HG03432 (cell line): ENCODE results near the gene MAP4.

Experiments used
- ATAC-seq: cut with Tn5 transposase; IDR thresholded peaks from one replicate; pipeline ENCODE4 v1.9.1; 2021; ENCODE audit warnings: mild to moderate bottlenecking, moderate library complexity; ENCODE audit not compliant: unreplicated experiment

Gene MAP4

DNA sequence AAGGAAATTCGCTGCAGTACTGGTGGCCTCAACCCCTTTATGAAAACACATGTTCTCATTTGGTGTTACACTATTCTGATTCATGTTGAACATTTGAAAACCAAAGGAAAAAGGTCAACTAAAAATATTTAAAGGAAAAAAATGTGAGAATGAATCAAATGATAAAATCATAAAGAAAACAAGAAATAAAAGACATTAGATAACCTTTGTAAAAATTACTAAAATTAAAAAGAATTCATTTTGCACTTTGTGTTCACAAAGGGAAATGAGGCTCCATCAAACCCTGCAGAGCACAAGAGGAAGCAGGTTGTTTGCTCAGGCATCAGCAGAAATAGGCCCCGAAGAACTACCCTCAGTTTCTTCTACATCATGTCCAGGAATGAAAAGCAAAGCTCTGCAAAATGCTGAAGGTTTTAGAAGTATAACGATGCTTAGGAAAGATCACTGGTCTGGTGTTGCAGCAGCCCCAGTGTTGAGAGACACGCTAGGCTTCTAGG, 41.2 kb downstream of the MAP4 start:
- no peak for ATAC-seq

DNA sequence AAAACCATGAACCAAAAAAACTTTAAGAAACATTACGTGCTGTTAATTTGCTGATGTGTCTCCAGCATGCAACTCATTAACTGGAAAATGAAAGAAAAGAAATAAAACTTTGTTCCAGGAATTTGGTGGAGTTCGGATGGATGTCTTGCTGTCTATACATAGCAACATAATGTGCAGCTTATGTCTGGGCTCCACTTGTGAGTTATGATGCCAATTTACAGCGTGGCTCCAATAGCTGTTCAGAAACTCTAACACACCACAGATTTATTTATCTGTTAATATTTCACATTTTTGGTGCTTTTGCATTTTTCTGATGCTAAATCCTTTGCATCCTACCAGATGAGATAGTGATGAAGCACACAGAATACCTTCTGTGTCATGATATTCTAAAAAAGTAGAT, 45.1 kb downstream of the MAP4 start:
- no peak for ATAC-seq

DNA sequence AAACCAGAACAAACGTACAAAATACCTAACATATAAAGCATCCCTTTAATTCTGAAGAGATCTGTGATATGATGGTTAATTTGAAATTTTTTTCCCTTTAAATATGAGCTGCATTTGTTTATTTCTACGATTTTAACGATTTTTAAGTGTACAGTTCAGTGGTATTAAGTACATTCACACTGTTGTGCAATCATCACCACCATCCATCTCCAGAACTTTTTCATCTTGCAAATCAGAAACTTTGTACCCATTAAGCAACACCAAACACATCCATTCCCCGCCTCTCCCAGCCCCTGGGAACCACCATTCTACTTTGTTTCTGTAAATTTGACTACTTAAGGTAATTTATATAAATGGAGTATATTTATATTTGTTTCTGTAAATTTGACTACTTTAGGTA, 51.5 kb downstream of the MAP4 start:
- ATAC-seq: no peak

DNA sequence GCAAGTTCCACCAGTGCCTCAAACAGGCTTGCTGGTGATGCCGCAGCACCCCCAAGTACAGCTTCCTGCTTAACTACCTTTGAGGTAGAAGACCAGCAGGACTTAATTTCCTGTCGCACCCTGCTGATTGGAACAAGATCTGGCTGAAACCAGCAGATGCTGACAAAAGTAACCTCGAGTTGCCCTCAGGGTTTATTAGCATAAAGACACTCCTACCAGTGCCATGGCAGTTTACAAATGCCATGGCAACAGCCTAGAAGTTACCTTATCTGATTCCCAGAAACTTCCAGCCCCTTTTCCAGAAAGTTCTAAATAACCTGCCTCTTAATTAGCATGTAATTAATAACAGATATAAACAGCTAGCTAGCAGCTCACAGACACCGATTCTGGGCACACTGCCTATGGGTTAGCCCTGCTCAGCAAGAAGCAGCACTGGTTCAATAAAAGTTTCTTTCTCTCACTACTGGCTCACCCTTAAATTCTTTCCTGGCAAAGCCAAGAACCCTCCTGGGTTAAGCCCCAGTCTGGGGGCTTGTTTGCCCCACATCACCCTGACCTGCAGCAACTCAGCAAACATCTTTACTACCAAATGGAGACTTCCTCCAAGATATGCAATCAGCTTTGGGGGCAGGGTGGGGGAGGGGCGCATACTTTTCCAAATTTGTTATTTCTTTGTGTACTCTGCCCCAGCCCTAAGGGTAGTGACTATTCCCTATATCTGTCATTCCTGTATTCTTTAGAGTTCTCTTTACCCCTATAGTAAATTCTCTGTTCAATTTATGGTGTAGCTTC, 54.2 kb downstream of the MAP4 start:
- no peak for ATAC-seq

DNA sequence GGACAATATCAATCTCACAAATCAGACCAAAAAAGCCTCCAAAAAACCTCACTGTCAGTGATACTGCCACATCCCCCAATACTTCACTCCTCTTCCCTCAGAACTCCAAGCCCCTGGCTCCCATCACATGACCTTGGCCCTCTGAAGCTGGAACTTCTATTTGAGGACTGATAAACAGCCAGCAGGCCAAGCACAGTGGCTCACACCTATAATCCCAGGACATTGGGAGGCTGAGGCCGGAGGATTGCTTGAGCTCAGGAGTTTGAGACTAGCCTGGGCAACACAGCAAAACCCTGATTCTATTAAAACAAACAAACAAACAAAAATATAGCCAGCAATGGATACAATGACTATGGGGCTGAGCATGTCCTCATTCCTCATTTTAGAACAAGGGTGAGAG, 55.2 kb downstream of the MAP4 start:
- no peak for ATAC-seq

DNA sequence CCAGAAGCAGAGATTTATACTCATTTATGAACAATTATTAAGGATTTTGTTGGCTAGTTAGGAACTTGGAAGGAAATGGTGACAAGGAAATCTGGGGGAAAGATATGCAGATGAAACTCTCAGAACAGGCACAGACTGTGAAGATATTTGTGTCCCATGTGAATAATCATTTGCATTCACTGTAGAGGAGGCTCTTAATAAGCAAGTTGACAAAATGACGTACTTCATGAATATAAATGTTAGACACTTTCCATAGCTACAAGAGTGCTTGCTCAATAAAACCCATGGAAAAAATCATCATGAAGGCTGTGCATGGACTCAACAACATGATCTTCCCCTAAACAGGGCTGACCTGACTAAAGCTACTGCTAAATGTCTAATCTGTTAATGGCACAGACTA, 59.7 kb downstream of the MAP4 start:
- ATAC-seq: no peak

DNA sequence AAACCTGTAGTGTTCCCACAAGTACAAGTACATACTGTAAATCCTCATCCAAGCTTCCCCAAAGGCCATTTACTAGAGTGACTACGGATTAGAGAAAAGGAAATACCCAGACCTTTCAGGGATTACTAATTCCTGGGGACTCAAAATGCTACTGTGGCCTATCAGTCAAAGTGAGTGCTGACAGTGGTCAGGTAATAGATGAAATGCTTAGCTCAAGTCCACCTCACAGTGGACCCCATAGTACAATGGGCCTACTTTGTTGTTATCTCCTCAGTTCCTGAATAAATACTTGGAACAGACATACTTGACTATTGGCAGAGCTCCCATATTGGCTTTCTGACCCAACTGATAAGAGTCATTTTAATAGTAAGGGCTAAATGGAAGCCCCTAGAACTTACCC, 61.6 kb downstream of the MAP4 start:
- no peak for ATAC-seq

DNA sequence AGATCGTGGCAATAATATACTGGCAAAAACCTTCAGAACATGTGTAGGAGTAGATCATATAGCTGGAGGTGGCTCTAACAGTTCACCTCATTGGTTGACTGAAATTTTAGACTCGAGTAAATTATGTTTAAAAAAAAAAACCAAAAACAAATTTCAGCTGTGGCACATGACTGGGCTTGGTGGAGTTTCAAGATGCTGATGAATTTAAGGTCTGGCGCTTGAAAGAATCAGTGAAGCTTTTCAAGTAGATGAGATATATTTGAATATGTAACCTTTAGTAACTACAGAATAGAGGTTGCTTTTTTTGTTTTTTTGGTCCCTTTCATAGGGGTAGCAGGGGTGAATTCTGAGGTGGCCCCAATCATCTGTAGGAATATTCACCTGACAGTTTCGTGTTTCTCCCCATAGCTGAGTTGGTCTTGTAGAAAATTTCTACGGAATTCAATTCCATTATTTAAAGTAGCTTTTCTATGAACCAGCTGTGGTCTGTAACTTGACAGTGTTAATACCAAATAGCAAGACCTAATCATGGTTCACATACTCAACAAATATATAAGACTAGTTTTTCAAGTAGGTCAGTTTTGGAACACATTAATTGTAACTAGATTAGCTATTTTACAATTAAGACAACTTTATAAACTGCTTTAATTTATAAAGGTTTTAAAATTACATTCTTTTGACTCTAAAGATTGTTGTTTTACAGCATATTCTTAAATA, 65.6 kb downstream of the MAP4 start:
- ATAC-seq: no peak

DNA sequence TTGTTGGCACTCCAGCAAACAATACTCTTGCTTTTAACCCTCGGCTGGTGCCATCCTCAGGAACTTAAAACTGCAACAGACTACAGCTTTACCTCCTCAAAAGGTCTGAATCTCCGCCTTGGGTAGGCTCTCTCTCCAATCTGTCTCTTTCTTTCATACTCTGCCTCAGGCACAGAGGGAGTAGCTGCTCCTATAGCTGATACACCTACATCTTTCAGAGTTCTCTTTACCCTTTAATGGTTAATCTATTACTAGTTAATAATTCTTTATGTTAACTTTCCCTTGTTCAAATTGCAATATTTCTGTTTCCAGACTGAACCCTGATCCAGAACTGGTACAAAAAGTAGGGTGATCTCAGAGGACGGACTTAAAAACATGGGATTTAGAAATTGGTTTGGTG, 66.2 kb downstream of the MAP4 start:
- ATAC-seq: no peak

DNA sequence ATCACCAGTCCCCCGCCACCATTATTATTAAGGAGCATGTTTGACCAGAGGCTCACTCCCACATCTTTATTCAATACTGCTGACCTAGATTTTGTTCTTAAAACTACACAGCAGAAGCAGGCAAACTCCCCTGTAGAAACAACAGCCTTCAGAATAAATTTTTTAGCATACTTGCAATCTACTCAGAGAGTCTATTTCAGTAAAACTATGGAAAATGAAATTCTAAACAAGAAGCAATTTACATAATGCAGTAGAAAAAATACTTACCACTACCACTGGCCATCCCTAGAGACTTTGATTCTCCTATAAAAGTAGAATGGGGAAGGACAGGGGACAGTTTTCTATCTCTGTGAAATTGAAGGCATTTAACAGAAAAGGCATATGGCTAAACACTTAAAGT, 76.0 kb downstream of the MAP4 start:
- no peak for ATAC-seq

DNA sequence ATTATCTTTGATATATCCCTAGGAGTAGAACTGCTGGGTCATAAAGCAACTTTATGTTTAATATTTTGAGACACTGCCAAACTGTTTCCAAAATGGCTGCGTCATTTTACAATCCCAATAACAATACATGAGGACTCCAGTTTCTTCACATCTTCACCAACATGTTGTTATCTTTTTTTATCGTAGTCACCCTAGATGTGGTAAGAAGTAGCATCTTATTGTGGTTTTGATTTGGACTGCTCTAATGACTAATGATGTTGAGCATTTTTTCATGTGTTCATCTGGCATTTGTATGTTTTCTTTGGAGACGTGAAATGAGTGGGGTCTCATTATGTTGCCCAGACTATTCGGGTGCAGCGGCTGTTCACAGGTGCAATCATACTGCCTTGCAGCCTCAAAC, 83.8 kb downstream of the MAP4 start:
- no peak for ATAC-seq

DNA sequence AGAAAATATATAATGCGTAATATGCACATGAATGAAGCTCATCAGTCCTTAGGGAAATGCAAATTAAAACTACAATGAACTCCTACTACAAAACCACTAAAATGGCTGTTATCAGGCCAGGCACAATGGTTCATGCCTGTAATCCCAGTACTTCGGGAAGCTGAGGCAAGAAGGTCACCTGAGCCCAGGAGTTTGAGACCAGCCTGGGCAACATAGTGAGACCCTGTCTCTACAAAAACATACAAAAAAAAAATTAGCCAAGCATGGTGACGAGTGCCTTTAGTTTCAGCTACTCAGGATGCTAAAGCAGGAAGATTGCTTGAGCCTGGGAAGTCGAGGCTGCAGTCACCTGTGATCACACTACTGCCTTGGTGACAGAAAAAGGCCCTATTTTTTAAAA, 85.2 kb downstream of the MAP4 start:
- no peak for ATAC-seq

DNA sequence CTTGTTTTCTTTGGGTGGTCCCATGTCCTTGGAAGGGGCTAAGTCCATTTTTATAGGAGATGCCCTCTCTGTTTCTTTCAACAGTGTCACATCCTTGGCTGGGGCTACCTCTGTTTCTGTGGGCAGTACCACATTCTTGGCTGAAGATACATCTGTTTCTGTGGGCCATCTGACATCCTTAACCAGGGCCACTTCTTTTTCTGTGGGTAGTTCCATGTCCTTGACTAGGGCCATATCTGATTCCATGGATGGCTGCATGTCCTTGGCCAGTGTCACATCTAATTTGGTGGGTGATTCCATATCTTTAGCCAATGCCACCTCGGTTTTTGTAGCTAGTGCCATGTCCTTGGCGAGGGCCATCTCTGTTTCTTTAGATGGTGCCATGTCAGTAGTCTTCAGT, 99.5 kb downstream of the MAP4 start:
- no peak for ATAC-seq

DNA sequence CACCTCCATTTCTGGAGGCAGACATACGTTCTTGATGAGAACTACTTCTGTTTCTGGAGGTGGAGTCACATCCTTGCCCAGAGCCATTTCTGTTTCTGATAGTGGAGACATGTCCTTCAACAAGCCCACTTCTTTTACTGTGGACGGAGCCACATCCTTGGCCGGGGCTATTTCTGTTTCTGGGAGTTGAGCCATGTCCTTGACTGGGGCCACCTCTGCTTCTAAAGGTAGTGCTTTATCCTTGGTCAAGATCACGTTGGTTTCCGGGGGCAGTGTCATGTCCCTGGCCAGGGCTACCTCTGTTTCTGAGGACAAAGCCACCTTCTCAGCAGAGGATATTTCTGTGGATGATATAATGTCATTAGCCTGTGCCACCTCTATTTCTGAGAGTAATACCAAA, 100.0 kb downstream of the MAP4 start:
- ATAC-seq: no peak

DNA sequence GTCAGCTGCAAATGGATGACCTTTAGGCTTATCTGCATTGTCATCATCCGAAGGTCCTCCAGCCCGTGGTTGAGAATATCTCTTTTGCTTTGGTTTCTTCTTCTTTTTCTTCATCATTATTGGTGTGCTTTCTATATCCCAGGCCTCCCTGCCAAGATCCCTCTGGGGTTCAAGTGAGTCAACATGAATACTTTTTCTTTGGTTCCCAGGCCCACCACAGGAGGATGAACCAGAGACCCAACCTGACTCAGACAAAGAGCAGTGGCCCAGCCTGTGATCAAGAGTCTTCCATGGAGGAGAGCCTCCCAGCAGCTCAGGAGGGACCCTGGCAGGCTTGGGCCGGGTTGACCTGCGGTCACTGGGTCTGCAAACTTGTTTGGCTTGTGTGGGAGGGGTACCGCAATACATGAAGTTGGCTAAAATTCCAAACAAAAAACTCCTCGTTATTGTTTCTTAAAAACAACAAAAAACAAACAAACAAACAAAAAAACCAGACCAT, 104.2 kb downstream of the MAP4 start:
- ATAC-seq: no peak

DNA sequence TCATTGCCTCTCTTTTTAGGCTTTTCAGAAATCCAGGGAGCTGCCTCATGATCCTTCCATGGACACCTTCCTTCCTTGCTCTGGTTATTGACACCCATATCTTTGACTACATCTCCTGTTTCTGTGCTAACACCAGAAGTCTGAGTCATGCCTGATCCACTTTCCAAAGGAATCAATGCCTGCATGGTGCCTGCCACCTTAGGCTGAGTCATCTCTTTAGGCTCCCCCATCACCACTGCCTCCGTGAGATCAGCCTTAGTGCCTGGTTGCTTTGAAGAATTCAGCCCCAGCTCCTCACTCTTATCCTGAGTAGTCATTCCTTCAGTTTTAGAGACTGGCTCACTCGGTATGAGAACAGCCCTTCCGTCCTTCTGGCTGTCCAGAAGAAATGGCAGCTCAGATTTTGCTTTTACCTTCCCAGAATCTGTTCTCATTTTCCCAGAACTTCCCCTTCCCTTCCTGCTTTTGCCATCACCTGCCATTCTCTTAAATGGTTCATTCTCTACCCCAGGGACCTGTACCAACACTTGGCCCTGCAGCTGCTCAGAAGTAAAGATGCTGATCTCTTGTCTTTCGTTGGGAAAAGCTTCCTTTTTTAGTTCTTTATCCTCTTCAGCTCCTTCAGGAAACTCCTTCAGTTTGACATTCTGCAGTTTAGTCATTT, 105.3 kb downstream of the MAP4 start:
- no peak for ATAC-seq

DNA sequence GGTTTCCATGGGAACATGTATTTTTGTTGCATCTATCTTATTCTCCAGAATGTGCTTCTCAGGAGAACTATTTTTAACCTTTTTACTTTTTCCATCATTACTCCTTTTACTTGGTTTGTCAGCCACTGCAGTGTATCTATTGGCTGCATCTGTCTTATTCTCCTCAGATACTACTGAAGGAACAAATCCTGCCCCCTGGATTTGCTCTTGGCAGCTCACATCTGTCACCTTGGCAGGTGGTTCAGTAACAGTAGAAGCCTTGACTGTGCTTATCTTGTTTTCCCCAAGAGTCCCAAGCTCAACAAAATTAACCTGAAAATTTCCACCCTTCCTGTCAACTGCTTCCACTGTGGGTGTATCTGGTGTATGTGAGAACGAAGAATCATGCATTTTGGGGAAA, 106.0 kb downstream of the MAP4 start:
- ATAC-seq: no peak

DNA sequence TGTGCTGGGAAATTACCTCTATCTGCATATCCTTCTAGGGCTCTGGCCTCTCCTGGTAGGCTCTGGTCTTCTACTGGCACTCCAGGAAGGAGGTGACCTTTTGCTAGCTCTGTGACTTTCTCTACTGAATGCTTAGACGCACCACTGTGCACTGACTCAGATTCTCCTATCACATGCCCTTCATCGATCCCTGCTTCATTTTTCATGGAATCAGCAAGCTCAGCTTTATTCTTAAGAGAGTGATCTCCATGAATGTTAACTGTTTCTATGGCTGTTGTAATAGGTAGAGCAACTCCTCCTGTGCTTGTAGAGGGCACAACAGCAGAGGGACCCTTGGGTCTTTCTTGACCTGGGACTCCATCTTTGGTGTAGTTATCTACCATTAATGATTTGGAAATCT, 106.6 kb downstream of the MAP4 start:
- no peak for ATAC-seq

DNA sequence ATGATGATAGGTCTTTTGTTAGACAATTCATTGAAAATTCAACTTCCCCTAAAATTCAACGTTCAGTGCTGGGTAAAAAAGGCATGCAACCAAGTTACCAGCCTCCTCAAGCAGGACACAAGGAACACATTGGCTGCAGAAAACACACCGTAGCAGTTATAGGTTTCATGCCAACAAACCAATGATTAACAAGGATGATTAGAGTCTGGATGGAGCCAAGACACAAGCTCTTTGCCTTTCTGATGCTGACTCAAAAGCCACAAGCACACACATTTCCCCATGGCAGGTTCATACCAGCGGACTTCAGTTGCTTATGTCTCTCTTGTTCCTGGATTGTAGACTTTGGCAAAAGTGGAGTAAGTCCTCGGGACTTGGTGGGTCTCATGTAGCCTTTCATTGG, 107.5 kb downstream of the MAP4 start:
- no peak for ATAC-seq

DNA sequence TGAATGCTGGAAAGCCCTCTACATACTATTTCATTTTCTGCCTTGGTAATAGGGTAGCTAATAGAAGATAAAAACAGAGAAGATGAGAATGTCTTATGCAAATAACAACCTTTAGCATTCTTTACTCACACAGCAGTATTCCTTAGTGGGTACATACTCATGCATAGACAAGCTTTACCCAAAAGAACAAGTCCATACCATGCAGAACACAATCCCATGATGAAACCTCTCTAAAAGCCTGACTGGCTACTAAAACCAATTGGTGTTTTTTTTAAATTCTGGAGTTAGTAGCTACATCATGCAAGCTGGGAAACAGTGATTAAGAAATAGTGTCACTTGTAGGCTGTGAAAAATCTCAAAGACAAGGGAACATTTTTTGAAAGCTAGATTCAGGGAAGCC, 108.4 kb downstream of the MAP4 start:
- ATAC-seq: no peak

DNA sequence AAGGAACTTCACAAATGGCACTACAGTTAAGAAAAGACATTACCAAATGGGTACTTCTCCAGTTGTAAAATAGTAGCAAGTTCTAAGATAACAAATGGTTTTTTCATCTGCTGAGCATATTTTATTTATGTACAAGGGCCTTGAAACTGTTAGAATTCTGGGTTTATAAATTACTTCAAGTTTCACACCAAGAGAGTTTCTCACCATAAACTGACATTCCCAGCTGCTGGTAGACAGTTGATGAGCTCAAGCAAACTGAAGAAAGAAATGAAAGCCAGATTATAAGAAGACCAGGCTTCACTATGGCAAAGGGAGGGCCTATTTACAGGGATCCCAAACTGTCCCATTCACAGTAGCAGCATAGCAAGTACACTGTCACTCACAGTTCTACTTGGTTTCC, 113.5 kb downstream of the MAP4 start:
- no peak for ATAC-seq
